ENCODE results near the gene CD300LD.
"Not testable (repeated sequence)": the region's sequence is repeated elsewhere in the genome, so short reads cannot be mapped to it uniquely, and the experiment has no call there.

Gene CD300LD

GRCh38 chr17:74605361-74605760 is 13.3 kb upstream of the CD300LD start:
- no peak for DNase-seq

GRCh38 chr17:74604761-74605160 is 12.7 kb upstream of the CD300LD start:
- no peak for DNase-seq

GRCh38 chr17:74604200-74604599 is 12.1 kb upstream of the CD300LD start:
- no peak for DNase-seq

- no peak for DNase-seq
Measured at GRCh38 chr17:74603746-74604145, 11.7 kb upstream of the CD300LD start.

- no peak for DNase-seq
Measured at GRCh38 chr17:74603037-74603635, 11.1 kb upstream of the CD300LD start.

- no peak for DNase-seq
Measured at GRCh38 chr17:74601944-74602572, 10.0 kb upstream of the CD300LD start.

- DNase-seq = no peak
Measured at GRCh38 chr17:74599448-74599939, 7.4 kb upstream of the CD300LD start.

- DNase-seq = no peak
Measured at GRCh38 chr17:74599023-74599399, 6.9 kb upstream of the CD300LD start.

- DNase-seq = no peak
Measured at GRCh38 chr17:74598346-74599022, 6.4 kb upstream of the CD300LD start.

GRCh38 chr17:74597069-74597790 is 5.1 kb upstream of the CD300LD start:
- no peak for DNase-seq

GRCh38 chr17:74595037-74595750 is 3.1 kb upstream of the CD300LD start:
- no peak for DNase-seq

GRCh38 chr17:74591503-74591902 is 580 bp downstream of the CD300LD start:
- no peak for DNase-seq

GRCh38 chr17:74585711-74586110 is 6.4 kb downstream of the CD300LD start:
- no peak for DNase-seq

- no peak for DNase-seq
Measured at GRCh38 chr17:74584292-74585060, 7.6 kb downstream of the CD300LD start.

GRCh38 chr17:74582633-74583032 is 9.4 kb downstream of the CD300LD start:
- no peak for DNase-seq

- DNase-seq = no peak
Measured at GRCh38 chr17:74579900-74580299, 12.2 kb downstream of the CD300LD start.

GRCh38 chr17:74578979-74579378 is 13.1 kb downstream of the CD300LD start:
- no peak for DNase-seq

- no peak for DNase-seq
Measured at GRCh38 chr17:74574489-74575142, 17.5 kb downstream of the CD300LD start.

- not testable (repeated sequence) for DNase-seq
Measured at GRCh38 chr17:74573635-74574034, 18.4 kb downstream of the CD300LD start.

GRCh38 chr17:74573169-74573568 is 18.9 kb downstream of the CD300LD start:
- no peak for DNase-seq

- no peak for DNase-seq
Measured at GRCh38 chr17:74571621-74572270, 20.3 kb downstream of the CD300LD start.
